ENCODE measurements around the gene TACSTD2. TPM values are rescaled to one million over a fixed set of nuclear protein-coding genes. Genes with fewer than 3 reads are reported as not detected.

TACSTD2 gene
- total and polyA plus RNA-seq, 8 donors: 33.6 to 170 (median 50.5) TPM

DNA sequence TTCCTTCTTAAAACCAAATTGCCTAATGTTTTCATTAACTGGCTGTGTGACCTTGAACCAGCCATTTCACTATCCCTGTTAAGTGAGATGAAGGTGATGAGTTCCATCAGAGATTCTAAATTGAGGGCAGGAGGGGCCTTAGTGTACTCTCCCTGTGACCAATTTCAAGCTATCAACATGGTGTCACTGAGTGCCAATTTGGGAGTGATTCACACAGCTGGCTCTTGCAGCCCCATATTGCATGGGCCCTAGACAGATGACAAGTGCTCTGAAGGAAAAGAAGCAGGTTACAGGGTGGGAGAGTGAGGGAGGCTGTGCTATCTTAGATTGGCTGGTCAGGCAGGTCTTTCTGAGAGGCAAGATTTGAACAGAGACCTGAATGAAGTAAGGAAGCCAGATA lies 13.0 kb upstream of the TACSTD2 start:
- TF ChIP-seq, protein P1, sequence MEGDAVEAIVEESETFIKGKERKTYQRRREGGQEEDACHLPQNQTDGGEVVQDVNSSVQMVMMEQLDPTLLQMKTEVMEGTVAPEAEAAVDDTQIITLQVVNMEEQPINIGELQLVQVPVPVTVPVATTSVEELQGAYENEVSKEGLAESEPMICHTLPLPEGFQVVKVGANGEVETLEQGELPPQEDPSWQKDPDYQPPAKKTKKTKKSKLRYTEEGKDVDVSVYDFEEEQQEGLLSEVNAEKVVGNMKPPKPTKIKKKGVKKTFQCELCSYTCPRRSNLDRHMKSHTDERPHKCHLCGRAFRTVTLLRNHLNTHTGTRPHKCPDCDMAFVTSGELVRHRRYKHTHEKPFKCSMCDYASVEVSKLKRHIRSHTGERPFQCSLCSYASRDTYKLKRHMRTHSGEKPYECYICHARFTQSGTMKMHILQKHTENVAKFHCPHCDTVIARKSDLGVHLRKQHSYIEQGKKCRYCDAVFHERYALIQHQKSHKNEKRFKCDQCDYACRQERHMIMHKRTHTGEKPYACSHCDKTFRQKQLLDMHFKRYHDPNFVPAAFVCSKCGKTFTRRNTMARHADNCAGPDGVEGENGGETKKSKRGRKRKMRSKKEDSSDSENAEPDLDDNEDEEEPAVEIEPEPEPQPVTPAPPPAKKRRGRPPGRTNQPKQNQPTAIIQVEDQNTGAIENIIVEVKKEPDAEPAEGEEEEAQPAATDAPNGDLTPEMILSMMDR (IDR thresholded peaks at IDR 0.05): no peak
- no peak for DNase-seq

DNA sequence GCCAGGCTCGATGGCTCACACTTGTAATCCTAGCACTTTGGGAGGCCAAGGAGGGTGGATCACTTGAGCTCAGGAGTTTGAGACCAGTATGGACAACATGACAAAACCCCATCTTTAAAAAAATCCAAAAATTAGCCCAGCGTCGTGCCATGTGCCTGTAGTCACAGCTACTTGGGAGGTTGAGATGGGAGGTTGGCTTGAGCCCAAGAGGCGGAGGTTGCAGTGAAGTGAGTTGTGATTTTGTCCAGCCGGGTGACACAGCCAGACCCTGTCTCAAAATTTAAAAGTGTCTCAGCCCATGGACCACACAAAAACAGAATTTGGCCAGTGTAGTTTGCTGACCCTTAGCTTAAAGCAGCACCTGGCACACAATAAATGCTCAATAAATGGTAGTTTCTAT lies 11.3 kb upstream of the TACSTD2 start:
- no peak for FAIRE-seq
- DNase-seq: no peak
- H3K27me3 ChIP-seq: no peaks in the 10 kb centered on the region
- TF ChIP-seq, protein P1 (IDR thresholded peaks at IDR 0.05): no peak
- intact Hi-C loops (cut with DNase I): no loop called here
- 71 to 84% methylated on average over 5 of the region's 5 CpGs for WGBS, 2 donors
- no peak overlapping the region for H3K27ac ChIP-seq
- no peak overlapping the region for H3K4me3 ChIP-seq
- H3K36me3 ChIP-seq: no peaks in the 10 kb centered on the region
- H3K9me3 ChIP-seq: no peaks in the 10 kb centered on the region
- peaks cover 12 to 28% (median 13%) of the 10 kb centered on the region in 3 donors for H3K4me1 ChIP-seq
- no peak for ATAC-seq

More for the DNA sequence above, 13.0 kb upstream of the TACSTD2 start:
- Histone ChIP-seq H3K4me3 (no peak overlapping the region), H3K27ac (no peak overlapping the region), H3K9me3 (no peaks in the 10 kb centered on the region), H3K36me3 (no peaks in the 10 kb centered on the region), H3K27me3 (no peaks in the 10 kb centered on the region), H3K4me1 (peaks cover 9 to 17% (median 12%) of the 10 kb centered on the region in 3 donors)
- intact Hi-C loops (cut with DNase I): no loop called here
- FAIRE-seq (no peak), ATAC-seq (no peak)

DNA sequence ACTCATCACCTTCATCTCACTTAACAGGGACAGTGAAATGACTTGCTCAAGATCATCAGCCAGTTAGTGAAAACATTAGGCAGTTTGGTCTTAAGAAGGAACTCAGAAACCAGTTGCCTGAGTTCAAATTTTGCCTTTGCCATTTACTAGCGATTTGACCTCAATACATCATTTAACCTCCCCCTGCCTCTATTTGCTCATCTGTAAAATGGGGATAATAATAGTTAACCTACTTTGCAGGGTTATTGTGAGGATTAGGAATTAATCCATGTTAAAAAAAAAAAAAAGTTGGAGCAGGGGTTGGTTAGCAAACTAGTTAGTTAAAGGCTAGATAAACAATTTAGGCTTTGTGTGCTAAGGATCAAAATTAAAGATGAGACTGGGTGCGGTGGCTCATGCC lies 10.6 kb upstream of the TACSTD2 start:
- TF ChIP-seq, protein P1 (IDR thresholded peaks at IDR 0.05): no peak
- H3K4me3 ChIP-seq: no peak overlapping the region
- no peak for FAIRE-seq
- H3K4me1 ChIP-seq: peaks cover 7 to 25% (median 13%) of the 10 kb centered on the region in 3 donors
- H3K9me3 ChIP-seq: no peaks in the 10 kb centered on the region
- 87 to 94% methylated on average over 2 of the region's 2 CpGs for whole genome bisulfite sequencing, 2 donors
- no peaks in the 10 kb centered on the region for H3K27me3 ChIP-seq
- H3K36me3 ChIP-seq: no peaks in the 10 kb centered on the region
- ATAC-seq: no peak
- DNase-seq: no peak
- H3K27ac ChIP-seq: no peak overlapping the region
- intact Hi-C loops (cut with DNase I): no loop called here

DNA sequence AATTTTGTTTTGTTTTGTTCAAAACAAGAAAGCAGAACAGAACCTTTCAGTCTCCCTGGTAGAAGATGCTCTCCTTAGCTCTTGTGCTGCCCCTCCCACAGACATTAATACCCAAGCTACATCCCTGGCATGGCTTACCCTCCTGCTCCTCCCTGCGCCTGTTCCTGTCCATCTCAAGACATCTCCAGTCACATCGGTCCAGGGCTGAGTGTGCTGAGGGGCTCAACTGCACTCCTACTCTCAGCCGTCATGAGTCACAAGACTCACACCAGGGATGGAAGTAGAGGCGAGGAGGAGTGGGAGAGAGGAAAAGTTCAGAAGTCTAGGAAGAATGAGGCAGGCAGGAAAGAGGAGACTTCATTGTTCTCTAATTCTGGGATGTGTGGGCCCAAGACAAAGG lies 9.2 kb upstream of the TACSTD2 start:
- WGBS, 2 donors: 92 to 96% methylated on average over 4 of the region's 4 CpGs
- no peaks in the 10 kb centered on the region for H3K9me3 ChIP-seq
- DNase-seq: no peak
- no peak overlapping the region for H3K27ac ChIP-seq
- peaks cover 0 to 13% (median 3%) of the 10 kb centered on the region in 3 donors for H3K4me1 ChIP-seq
- H3K27me3 ChIP-seq: no peaks in the 10 kb centered on the region
- intact Hi-C loops (cut with DNase I): no loop called here
- H3K4me3 ChIP-seq: no peak overlapping the region
- TF ChIP-seq, protein P1 (IDR thresholded peaks at IDR 0.05): no peak
- FAIRE-seq: no peak
- H3K36me3 ChIP-seq: no peaks in the 10 kb centered on the region
- ATAC-seq: no peak

DNA sequence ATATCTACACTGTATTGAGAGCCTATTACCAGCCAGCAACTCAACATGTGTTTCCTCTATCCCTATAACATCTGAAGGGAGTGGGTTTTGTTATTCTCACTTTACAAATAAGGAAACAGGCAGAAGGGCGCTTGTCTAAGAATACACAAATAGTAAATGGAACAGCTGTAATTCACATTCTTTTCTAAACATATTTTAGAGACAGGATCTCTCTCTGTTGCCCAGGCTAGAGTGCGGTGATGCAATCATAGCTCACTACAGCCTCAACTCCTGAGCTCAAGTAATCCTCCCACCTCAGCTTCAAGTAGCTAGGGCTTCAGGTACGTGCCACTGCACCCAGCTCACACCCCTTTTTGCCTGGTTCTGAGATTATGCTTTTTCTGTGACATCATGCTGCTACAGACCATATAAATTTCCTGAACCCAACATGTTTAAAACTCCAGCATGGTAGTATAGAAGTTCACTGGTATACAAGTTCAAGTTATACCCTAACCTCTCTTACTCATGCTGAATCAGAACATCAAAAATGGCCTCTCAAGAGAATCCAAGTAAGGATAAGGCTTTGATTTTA lies 8.6 kb upstream of the TACSTD2 start:
- H3K27me3 ChIP-seq: no peaks in the 10 kb centered on the region
- no peaks in the 10 kb centered on the region for H3K36me3 ChIP-seq
- H3K27ac ChIP-seq: peak overlapping the region in 2 of 4 donors; percentile 65 to 79
- no peak overlapping the region for H3K4me3 ChIP-seq
- no peaks in the 10 kb centered on the region for H3K9me3 ChIP-seq
- peaks cover 0 to 13% (median 3%) of the 10 kb centered on the region in 3 donors for H3K4me1 ChIP-seq
- WGBS, 2 donors: 56 to 70% methylated on average over 3 of the region's 3 CpGs
- FAIRE-seq: no peak
- intact Hi-C loops (cut with DNase I): no loop called here
- DNase-seq: no peak
- TF ChIP-seq, protein P1 (IDR thresholded peaks at IDR 0.05): no peak
- ATAC-seq: peak in 1 of 4 donors; percentile 5

All from pancreas (tissue), 10 donors.